ENCODE data around the gene AUTS2. TPM values are rescaled to one million over a fixed set of nuclear protein-coding genes. Genes with fewer than 3 reads are reported as not detected.

AUTS2 gene
- polyA plus RNA-seq, 1 donor from 2014 or later: 97.3 TPM

DNA sequence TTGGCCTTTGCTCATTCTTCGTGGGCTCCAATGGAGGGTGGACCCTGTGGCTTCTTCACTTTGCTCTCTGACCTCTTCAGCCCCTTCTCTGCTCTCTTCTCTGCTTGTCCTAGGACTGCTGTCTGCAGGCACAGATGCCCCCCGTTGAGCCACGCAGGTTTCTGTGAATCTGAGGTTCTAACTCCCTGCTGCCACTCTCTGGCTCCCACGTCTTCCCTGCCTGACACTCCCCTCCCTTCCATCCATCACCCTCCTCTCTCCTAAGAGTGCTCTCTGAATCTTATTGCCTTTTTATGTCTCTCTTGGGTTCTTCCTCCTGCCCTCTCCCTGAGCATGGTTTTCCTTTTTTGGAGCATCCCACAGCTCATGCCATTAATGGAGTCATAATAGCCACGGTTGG is 1034.1 kb downstream of the AUTS2 start:
- TF ChIP-seq, protein P1, sequence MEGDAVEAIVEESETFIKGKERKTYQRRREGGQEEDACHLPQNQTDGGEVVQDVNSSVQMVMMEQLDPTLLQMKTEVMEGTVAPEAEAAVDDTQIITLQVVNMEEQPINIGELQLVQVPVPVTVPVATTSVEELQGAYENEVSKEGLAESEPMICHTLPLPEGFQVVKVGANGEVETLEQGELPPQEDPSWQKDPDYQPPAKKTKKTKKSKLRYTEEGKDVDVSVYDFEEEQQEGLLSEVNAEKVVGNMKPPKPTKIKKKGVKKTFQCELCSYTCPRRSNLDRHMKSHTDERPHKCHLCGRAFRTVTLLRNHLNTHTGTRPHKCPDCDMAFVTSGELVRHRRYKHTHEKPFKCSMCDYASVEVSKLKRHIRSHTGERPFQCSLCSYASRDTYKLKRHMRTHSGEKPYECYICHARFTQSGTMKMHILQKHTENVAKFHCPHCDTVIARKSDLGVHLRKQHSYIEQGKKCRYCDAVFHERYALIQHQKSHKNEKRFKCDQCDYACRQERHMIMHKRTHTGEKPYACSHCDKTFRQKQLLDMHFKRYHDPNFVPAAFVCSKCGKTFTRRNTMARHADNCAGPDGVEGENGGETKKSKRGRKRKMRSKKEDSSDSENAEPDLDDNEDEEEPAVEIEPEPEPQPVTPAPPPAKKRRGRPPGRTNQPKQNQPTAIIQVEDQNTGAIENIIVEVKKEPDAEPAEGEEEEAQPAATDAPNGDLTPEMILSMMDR (IDR thresholded peaks at IDR 0.05; ENCODE audit: poor library complexity, severe bottlenecking): no peak
- TF ChIP-seq, protein P2, sequence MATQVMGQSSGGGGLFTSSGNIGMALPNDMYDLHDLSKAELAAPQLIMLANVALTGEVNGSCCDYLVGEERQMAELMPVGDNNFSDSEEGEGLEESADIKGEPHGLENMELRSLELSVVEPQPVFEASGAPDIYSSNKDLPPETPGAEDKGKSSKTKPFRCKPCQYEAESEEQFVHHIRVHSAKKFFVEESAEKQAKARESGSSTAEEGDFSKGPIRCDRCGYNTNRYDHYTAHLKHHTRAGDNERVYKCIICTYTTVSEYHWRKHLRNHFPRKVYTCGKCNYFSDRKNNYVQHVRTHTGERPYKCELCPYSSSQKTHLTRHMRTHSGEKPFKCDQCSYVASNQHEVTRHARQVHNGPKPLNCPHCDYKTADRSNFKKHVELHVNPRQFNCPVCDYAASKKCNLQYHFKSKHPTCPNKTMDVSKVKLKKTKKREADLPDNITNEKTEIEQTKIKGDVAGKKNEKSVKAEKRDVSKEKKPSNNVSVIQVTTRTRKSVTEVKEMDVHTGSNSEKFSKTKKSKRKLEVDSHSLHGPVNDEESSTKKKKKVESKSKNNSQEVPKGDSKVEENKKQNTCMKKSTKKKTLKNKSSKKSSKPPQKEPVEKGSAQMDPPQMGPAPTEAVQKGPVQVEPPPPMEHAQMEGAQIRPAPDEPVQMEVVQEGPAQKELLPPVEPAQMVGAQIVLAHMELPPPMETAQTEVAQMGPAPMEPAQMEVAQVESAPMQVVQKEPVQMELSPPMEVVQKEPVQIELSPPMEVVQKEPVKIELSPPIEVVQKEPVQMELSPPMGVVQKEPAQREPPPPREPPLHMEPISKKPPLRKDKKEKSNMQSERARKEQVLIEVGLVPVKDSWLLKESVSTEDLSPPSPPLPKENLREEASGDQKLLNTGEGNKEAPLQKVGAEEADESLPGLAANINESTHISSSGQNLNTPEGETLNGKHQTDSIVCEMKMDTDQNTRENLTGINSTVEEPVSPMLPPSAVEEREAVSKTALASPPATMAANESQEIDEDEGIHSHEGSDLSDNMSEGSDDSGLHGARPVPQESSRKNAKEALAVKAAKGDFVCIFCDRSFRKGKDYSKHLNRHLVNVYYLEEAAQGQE (IDR thresholded peaks at IDR 0.05; ENCODE audit: borderline replicate concordance): no peak
- no peak for TF ChIP-seq MXI1 (conservative IDR thresholded peaks at IDR 0.05; ENCODE audit: poor library complexity, severe bottlenecking)
- TF ChIP-seq EP300 (conservative IDR thresholded peaks at IDR 0.05; ENCODE audit: poor library complexity, severe bottlenecking): no peak
- TF ChIP-seq EZH2 (IDR thresholded peaks at IDR 0.05; ENCODE audit: borderline replicate concordance, insufficient read depth, low read length, poor library complexity, severe bottlenecking): no peak
- Histone ChIP-seq H3K9me3 (ENCODE audit: low read length) (no peaks in the 10 kb centered on the region), H3K27me3 (ENCODE audit: insufficient read depth, low read depth, low read length) (no peaks in the 10 kb centered on the region), H3K79me2 (replicated peaks; ENCODE audit: insufficient read depth, low read length) (peaks cover 85% of the 10 kb centered on the region), H3K9ac (ENCODE audit: low read length) (peak overlapping the region; percentile 60), H3K4me3 (ENCODE audit: low read length) (peak overlapping the region; percentile 53), H3K9me2 (ENCODE audit: insufficient read depth, low read length) (no peaks in the 10 kb centered on the region), H4K20me1 (ENCODE audit: insufficient read depth) (no peaks in the 10 kb centered on the region), H3F3A (ENCODE audit: insufficient read depth, low read length, poor library complexity, severe bottlenecking) (peaks cover 7% of the 10 kb centered on the region), H3K27ac (ENCODE audit: low read length) (peak overlapping the region; percentile 88), H3K36me3 (ENCODE audit: insufficient read depth, low read length) (no peaks in the 10 kb centered on the region), H3K4me2 (ENCODE audit: low read length) (no peak overlapping the region), H2AFZ (ENCODE audit: low read depth, low read length) (no peak overlapping the region)

DNA sequence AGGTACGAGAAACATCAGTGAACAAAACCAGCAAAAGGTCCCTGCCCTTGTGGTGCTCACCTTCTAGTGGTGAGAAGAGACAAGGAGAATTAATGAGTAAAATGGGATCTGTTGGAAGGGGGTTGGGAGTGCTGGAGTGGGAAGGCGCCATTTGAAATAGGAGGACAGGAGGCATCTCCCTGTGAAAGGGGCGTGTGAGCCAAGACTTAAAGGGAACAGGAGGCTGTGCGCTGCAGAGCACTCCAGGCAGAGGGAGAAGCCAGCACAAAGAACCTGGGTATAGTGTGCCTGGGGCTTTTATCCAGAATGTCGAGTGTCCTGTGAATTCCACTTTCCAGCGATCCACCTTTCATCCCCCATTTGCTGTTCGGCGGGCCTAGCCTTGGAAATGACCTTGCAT is 1035.8 kb downstream of the AUTS2 start:
- Histone ChIP-seq H3K4me3 (ENCODE audit: low read length) (no peak overlapping the region), H3K27ac (ENCODE audit: low read length) (no peak overlapping the region), H3K4me2 (ENCODE audit: low read length) (no peak overlapping the region), H3K9me2 (ENCODE audit: insufficient read depth, low read length) (no peaks in the 10 kb centered on the region), H3K79me2 (replicated peaks; ENCODE audit: insufficient read depth, low read length) (peaks cover 78% of the 10 kb centered on the region), H3K9me3 (ENCODE audit: low read length) (no peaks in the 10 kb centered on the region), H3F3A (ENCODE audit: insufficient read depth, low read length, poor library complexity, severe bottlenecking) (peaks cover 11% of the 10 kb centered on the region), H4K20me1 (ENCODE audit: insufficient read depth) (no peaks in the 10 kb centered on the region), H3K27me3 (ENCODE audit: insufficient read depth, low read depth, low read length) (no peaks in the 10 kb centered on the region), H2AFZ (ENCODE audit: low read depth, low read length) (no peak overlapping the region), H3K9ac (ENCODE audit: low read length) (no peak overlapping the region), H3K36me3 (ENCODE audit: insufficient read depth, low read length) (no peaks in the 10 kb centered on the region)
- TF ChIP-seq, protein P1 (IDR thresholded peaks at IDR 0.05; ENCODE audit: poor library complexity, severe bottlenecking): no peak
- TF ChIP-seq, protein P2 (IDR thresholded peaks at IDR 0.05; ENCODE audit: borderline replicate concordance): no peak
- TF ChIP-seq MXI1 (conservative IDR thresholded peaks at IDR 0.05; ENCODE audit: poor library complexity, severe bottlenecking): no peak
- no peak for TF ChIP-seq RAD21 (conservative IDR thresholded peaks at IDR 0.05)
- TF ChIP-seq TAF1 (IDR thresholded peaks at IDR 0.05; ENCODE audit: low read depth): no peak
- no peak for TF ChIP-seq SMC3 (conservative IDR thresholded peaks at IDR 0.05; ENCODE audit: poor library complexity)
- no peak for TF ChIP-seq EZH2 (IDR thresholded peaks at IDR 0.05; ENCODE audit: borderline replicate concordance, insufficient read depth, low read length, poor library complexity, severe bottlenecking)
- no peak for TF ChIP-seq POLR2AphosphoS5 (IDR thresholded peaks at IDR 0.05)
- no peak for TF ChIP-seq EP300 (conservative IDR thresholded peaks at IDR 0.05; ENCODE audit: poor library complexity, severe bottlenecking)
